HG03280 (cell line): ENCODE results near the gene SNTG2.

ENCODE experiments used
- ATAC-seq: cut with Tn5 transposase; IDR thresholded peaks from one replicate; pipeline ENCODE4 v1.9.1; 2021; ENCODE audit warnings: mild to moderate bottlenecking, moderate library complexity; ENCODE audit not compliant: unreplicated experiment

SNTG2 gene

DNA sequence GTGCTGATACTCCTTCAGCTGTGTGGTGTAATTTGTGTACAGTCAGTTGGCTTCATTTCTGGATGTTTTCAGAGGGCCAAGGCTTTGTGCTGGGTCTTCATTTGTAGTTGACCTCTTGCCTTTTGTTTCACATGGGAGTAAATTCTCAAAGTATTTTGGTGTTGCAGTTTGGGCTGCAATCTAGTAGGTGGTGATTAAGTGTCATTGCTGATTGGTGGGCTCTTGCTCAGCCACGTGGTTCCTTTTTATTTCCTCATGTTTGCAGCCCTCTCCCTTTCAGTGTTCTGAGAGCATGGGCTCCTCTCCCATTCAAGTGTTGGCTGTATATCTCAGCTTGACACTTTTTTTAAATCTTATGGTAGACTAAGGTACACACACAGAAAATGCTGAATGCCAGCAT, 96.8 kb downstream of the SNTG2 start:
- ATAC-seq = no peak

DNA sequence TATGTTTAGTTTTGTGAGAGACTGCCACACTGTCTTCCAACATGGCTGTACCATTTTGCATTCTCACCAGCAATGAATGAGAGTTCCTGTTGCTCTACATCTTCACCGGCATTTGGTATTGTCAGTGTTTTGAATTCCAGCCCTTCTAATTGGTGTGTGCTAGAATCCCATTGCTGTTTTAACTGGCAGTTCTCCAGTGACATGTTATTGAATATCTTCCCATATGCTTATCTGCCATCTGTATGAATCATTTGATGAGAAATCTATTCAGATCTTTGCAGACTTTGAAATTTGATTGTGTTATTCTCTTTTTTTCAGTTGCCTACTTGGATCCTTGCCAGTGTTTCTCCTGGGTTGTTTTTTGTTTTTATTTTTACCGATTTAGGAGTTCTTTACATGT, 99.0 kb downstream of the SNTG2 start:
- no peak for ATAC-seq

DNA sequence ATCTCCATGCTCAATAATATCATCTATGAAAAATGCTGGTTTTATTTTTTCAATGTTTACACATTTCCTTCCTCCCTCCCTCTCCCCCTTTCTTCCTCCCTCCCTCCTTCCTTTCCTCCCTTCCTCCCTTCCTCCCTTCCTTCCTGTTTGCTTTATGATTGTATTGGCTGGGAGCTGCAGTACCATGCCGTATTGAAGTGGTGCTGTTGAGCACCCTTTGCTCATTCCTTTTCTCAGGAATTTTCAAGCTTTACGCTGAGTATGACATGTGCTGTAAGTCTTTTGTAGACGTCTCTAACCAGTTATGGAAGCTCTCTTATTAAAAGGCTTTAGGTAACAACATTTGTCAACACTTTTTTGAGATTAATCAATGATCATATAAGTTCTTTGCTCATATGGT, 100.4 kb downstream of the SNTG2 start:
- no peak for ATAC-seq

DNA sequence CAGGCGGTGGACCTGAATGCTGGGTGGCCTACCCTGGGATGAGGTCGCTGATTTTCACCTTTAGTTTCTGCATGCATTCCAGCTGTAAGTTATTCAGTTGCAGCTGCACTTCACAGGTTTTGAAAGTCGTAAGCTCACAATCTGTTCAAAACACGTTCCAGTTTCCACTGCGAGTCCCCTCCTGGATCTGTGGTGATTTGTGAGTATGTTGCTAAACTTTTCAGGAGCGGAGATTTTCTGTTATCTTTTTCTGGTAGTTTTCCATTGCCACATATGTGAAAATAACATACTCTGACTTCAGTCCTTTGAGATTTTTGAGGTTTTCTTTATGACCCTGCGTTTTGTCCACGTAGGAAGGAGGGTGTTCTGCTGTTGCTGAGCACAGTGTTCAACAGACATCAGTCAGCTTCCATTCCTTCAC, 102.1 kb downstream of the SNTG2 start:
- ATAC-seq = no peak

DNA sequence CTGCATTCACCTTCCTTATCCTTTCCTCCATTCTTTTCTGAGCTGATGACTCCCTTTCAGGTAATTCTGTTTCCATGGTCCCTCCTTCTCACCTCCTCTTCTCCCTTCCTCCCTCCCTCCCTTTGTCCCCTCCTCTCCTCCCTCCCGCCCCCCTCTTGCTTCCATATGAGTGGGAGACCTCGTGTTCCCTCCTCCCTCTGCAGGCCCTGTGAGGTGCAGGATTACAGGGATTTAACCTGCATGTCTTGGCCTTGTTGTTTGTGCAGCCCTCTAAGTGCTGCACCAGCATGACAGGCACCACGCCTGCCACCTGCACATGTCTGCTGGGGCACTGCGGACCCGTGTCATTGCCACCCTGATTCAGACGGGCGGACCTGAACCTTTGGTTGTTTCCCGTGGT, 103.1 kb downstream of the SNTG2 start:
- no peak for ATAC-seq

DNA sequence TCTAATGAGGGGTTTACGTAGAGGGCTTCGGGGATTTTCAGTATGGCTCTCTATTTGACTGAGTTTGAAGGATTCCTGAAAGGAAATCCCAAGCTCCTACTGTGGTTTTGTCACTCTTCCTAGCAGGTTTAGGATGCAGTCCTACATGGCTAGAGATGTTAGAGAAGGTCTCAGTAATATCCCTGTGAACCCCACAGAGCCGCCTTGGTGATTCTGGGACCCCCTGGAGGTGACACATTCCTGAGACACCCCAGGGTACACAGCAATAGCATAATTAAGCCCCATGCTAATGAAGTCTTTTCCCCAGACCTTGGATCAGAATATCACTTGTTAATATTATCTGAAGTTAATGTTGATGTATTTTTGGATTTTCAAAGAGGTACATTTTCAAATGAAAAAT, 103.8 kb downstream of the SNTG2 start:
- no peak for ATAC-seq

DNA sequence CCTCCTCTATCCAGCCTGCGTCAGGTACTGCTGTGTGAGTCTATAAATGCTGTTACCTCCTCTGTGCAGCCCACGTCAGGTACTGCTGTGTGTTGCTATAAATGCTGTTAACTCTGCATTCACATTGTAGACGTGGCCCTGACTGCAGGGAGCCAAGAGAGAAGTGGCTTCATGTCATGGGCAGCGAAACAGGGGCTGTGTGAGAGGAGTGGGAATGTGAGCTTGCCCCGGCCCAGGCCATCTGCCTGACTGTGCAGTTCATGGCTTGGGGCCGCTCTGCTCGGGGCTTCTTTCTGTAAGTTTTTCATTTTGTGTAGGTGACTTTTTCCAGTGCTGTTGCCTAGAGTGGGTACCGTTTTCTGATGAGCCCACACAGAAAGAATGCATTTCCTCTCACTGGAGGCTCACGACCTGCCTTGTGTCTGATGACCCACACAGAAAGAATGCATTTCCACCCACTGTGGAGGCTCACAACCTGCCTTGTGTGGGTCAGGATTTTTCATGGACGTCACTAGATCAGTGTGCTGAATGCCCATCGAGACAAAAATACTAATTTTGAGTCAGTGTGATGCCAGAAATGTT, 104.5 kb downstream of the SNTG2 start:
- ATAC-seq = no peak

DNA sequence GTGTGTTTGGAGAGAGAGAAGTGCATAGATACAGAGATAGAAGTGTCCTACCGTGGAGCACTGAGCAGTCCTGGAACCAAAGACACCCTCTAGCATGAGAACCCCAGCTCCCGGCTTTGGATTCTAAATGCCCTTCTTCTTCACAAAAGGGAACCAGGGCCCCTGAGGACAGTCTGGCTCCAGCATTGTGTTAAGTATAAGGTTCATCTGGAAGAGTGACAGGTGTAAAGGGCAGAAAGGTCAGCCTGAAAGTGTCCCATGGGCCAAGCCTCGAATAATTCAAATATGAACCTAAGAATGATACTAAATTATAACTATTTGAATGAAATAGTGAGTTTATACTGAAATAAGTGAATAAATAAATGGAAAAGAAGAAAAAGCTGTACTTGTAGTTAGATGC, 109.7 kb downstream of the SNTG2 start:
- no peak for ATAC-seq

DNA sequence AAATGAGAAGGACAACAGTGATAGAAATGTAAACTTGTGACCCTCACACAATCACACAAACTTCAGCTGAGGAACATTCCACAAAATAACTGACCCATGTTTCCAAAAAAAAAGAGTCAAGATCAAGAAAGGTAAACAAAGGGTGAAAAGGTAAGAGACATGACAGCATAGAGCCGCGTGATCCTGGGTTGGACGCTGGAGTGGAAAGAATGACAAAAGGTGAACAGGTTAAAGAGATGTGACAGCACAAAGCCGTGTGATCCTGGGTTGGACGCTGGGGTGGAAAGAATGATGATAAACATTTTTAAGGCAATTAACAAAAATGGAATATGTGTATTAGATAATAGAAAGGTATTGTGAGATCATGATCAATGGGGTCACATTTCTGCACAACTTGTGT, 110.3 kb downstream of the SNTG2 start:
- no peak for ATAC-seq

DNA sequence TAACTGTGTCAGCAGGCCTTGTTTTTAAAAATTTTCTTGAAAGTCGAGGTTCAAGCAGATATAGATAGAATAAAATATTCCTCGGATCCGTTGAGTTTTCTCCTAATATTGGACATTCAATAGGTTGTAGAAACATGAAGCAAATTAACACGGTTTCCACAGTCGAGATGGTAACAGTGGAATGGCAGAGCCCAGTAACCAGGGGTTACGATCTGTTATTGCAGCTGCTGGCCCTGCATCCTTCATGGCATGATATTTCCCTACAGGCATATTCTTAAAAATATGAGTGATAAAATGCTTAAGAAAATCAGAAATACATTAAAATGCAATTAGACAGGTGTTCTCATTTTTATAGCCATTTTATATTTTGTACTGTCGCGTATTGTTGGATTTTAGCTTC, 117.6 kb downstream of the SNTG2 start:
- ATAC-seq = no peak

DNA sequence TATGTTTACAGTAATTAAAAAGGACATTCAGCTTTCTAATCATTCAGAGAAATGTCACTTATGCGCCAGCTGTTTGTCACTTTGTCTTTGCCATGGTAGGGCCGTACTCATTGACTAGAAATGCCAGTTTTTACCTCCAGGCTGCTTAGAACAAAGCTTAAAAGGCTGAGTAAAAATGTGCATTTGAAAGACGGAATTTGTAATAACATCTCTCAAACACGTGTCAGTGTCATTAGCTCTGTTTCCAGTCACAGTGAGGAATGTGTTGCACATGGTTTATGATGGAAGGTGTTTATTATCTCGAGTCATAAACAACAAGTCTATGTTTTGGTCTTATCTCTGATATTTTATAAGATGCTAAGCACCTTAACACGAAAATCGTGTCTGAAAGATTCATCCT, 118.2 kb downstream of the SNTG2 start:
- no peak for ATAC-seq

DNA sequence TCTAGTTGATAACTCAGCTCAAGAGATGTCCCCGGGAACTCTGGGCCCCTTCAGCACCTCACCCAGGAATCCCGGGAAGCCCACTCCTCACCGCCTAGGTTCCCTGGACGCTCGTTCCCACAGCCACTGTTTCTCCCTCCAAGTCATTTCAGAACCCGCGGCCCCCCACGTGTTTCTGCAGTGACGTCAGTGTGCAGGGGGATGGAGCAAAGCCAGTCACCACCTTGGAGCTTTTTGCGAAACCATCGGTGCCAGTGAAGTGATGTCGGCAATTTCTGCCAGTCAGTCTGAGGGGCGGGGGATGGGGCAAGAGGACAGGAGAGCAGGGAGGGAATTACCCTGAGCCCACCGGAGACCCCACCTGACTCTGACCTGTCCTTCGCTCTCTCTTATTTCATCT, 119.2 kb downstream of the SNTG2 start:
- ATAC-seq = no peak

DNA sequence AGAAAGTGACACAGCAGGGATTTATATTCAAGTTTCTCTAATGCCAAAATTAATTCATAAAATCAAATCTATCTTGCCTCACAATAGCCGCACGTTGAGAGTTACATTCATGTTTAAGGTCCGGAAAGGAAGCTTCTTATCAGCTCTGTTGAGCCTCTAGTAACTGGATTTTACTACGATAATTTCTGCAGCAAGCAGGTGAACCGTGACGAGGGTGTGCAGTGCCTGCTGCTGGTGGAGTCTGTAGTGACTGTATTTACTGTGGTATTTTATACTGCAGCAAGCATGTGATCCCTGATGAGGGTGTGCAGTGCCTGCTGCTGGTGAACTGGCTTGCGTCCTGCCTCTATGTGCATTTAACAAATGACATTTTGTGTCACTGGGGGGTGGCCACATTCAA, 120.0 kb downstream of the SNTG2 start:
- no peak for ATAC-seq

DNA sequence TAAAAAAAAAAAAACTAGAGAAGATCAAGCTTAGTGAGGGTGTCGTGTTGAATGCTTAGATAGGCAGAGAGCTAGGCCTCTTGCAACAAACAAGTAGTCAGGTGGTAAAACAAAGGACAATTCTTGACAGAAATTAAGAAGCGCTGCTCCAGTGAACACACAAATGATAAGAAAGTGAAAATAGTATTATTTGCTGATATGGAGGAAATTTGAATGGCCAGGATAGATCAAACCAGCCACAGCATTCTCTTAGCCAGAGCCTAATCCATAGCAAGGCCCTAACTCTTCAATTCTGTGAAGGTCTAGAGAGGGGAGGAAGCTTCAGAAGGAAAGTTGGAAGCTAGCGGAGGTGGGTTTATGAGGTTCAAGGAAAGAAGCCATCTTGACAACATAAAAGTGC, 121.0 kb downstream of the SNTG2 start:
- ATAC-seq = no peak

DNA sequence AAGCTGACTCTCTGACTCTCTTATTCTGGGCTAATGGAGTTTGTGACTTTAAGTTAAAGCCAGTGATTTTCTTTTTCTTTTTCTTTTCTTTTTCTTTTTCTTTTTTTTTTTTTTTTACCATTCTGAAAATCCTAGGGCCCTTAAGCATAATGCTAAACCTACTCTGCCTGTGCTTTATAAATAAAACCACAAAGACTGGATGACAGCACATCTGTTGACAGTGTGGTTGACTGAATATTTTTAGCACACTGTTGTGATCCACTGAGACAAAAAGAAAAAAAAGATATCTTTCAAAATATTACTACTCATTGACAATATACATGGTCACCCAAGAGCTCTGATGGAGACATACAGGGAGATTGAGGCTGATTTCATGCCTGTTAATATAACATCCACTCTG, 121.6 kb downstream of the SNTG2 start:
- ATAC-seq = no peak

DNA sequence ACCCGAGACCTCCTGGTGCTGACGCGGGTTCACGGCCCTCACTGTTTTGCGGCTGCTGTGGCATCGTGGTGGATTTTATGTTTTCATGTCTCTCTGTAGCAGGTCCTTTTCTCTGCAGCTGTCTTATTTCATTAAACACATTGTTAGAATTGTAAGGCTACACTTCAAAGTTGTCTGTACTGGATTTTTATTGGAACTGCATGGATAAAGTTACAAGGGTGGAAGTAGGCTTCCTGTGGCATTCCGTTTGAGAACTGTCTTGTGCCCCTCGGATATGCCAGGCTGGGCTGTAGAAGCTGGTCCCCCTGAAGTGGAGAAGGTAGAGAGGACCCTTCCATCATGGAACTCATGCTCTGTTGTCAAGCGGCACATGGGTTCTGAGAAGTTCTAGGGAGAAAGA, 127.3 kb downstream of the SNTG2 start:
- ATAC-seq = no peak

DNA sequence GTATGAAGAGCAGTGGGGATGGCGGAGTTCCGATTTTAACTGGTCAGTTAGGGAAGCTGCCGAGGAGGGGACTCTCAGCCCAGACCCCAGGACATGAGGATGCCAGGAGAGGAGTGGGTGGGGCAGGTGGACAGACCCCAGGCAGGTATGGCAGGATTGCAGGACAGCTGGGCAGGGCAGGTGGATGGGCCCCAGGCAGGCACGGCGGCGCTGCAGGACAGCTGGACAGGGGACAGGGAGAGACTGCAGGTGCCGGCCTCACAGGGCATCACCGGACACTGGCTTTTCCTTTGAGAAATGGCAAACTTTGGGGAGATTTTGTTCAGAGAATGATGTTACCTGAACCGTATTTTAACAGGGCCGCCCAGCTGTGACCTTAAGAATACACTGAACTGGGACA, 127.7 kb downstream of the SNTG2 start:
- no peak for ATAC-seq

DNA sequence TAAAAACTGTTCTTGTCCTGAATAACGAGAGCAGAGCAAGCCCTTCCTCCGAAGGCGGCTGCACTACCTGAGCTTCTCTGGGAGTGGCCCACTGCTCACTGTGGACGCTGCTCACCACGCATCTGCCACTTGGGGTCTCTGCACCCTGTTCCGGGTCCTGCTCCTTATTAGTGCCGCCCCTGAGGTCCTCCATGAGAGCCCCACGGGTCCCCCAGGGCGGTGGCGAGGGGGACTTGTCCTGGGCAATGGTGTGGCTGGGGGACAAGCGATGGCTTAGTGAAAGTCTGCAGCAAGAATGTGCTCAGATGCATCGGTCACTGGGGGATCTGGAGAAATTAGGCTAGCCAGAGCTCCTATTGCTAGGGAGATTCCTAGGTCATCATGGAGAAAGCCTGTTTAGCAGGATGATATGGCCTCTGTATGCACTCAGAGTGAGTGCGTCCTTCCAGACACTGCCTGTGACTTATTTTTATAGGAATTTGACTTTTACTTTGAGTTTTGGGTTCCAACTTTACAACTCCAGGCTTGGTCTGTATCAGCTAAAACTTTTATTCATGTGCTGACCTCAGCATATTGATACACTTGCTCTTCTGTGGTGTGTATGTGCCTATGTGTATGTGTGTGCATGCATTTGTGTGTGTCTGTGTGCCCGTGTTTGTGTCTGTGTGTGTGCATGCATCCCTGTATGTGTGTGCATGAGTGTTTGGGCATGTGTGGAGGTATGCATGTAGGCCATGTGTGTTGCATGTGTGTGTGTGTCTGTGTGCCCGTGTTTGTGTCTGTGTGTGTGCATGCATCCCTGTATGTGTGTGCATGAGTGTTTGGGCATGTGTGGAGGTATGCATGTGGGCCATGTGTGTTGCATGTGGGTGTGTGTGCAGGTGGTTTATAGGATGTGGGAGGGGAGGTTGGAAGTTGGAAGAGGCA, 129.5 kb downstream of the SNTG2 start:
- ATAC-seq = no peak

DNA sequence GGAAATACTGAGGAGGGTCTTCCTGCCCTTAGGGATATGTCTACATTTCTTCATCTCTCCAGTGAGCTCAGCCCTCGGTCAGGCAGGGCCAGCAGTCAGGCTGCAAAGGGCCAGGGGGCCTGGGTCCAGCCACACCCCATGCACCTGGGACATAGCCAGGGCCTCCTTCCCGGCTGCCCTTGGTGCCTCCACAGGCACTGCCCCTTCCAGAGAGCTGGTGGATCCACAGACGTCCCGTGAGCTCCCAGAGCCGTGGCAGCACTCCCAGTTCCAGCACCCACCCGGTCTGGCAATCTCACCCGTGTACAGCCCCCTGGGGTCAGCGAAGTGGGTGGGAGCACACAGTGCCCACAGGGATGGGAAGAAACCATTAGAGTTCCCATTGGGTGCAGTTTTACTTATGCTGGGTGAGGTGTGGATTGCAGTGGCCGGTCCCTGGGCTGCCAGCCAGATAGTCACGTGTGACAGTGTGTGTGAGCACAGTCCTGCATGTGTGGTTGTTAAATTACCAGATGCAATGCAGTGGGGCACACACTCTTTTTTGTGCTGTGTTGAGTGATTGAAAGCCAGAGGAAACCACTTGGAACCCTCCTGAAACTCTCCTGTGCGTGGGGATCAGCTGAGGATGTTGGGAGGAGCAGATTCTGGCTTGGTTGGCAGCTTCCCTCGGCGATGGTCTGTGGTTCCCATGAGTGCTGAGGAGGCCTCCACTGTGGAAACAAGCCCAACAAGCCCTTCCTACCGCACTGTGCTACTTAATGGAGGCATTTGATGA, 131.0 kb downstream of the SNTG2 start:
- no peak for ATAC-seq

DNA sequence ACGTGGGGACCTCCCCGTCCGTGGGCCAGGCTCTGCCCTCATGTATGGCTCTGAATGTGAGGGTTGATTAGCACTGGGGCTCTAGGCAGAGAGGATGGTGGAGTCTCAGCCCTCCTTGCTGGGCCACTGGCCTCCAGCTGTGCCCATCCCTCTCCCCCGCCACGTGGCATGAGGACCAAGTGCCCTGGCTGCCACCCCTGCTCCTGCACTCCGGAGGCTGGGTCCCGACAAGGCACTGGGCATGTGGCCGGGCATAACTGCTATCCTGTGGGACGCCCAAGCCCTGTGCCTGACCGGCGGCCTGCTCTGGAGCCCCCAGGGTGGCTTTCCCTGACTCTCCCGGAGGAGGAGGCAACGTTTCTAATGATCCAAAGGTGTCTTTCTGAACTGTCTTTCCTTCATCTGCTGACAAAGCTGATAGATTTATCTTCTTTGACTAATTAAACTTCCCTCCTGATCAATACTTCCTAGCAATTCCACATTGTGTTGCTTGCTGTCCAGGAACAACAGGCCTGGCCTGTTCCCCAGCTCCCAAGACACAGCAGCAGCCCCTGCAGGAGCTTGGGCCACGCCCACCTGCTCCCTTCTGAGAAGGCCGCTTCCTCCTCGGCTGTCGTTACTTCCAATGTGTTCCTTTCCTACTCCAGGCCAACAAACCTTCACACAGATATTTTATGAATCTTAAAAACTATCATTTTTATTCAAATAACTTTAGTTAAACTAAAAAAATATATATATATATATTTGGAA, 132.0 kb downstream of the SNTG2 start:
- ATAC-seq = no peak

DNA sequence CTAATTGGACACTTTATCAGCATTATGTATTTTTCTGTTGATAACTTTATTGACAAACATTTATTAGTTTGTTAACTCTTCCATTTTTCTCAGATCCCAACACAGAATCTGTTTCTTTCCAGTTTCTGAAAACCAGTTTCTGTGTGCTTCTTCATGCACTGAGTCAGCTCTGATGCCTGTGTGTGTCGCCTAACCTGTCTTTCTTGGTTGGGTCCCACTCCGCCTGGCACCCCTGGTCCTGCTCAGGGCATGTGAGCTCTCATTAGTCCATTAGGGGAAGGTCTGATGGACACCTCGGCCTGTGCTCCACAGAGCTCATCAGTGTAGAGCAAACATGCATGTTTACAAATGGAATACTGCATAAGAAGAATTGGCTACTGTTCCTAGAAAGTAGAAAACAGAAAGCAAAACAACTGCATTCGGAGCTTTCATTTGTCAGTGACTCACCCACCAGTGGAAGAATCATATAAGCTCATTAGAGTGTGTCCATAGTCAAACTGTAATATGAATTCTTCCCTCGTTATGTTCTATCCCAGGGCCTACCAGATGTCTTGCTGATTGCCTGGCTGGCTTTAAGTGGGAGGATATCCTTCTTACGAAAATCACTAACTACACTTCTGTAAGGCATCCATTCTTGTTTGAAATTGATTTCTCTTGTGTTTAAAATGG, 137.7 kb downstream of the SNTG2 start:
- no peak for ATAC-seq
